WTC11 (cell line): ENCODE measurements around the gene SUPT5H. TPM values are rescaled to one million over a fixed set of nuclear protein-coding genes. Genes with fewer than 3 reads are reported as not detected.

Experiments used
- AR ChIP-seq: fragments of 250-450 bp; sonication (Bioruptor Pico); IDR thresholded peaks from 2 replicates; pipeline ENCODE4 v1.9.0; 2021; ENCODE audit warnings: mild to moderate bottlenecking
- CBFB ChIP-seq: sonication (generic); formaldehyde crosslinking; IDR thresholded peaks from 2 replicates; pipeline ENCODE4 v1.8.1; 2022; ENCODE audit warnings: mild to moderate bottlenecking, low read depth, missing genetic modification reagents
- FOXP1 ChIP-seq: sonication (generic); formaldehyde crosslinking; IDR thresholded peaks from 2 replicates; pipeline ENCODE4 v1.8.0; 2022; ENCODE audit warnings: missing genetic modification reagents, mild to moderate bottlenecking, moderate library complexity, borderline replicate concordance
- GABPB1 ChIP-seq: sonication (generic); formaldehyde crosslinking; IDR thresholded peaks from 2 replicates; pipeline ENCODE4 v1.8.1; 2023; ENCODE audit warnings: mild to moderate bottlenecking, missing genetic modification reagents
- MAX ChIP-seq: sonication (generic); formaldehyde crosslinking; IDR thresholded peaks from 2 replicates; pipeline ENCODE4 v1.8.0; 2022; ENCODE audit warnings: mild to moderate bottlenecking, missing genetic modification reagents
- NR1H2 ChIP-seq: sonication (generic); formaldehyde crosslinking; IDR thresholded peaks from 2 replicates; pipeline ENCODE4 v1.9.0; 2021; ENCODE audit warnings: mild to moderate bottlenecking, moderate library complexity, missing genetic modification reagents
- NR2C2 ChIP-seq: sonication (generic); formaldehyde crosslinking; IDR thresholded peaks from 2 replicates; pipeline ENCODE4 v1.8.0; 2022; ENCODE audit warnings: mild to moderate bottlenecking, missing genetic modification reagents
- PREB ChIP-seq: sonication (generic); formaldehyde crosslinking; IDR thresholded peaks from 2 replicates; pipeline ENCODE4 v1.8.1; 2022; ENCODE audit warnings: mild to moderate bottlenecking, missing genetic modification reagents, moderate library complexity, borderline replicate concordance
- RELA ChIP-seq: sonication (generic); formaldehyde crosslinking; IDR thresholded peaks from 2 replicates; pipeline ENCODE4 v1.8.1; 2022; ENCODE audit warnings: missing genetic modification reagents, mild to moderate bottlenecking, borderline replicate concordance
- SMAD3 ChIP-seq: sonication (generic); formaldehyde crosslinking; IDR thresholded peaks from 2 replicates; pipeline ENCODE4 v1.8.0; 2022; ENCODE audit warnings: missing genetic modification reagents, mild to moderate bottlenecking, borderline replicate concordance
- SMAD4 ChIP-seq: sonication (generic); formaldehyde crosslinking; IDR thresholded peaks from 2 replicates; pipeline ENCODE4 v1.8.0; 2022; ENCODE audit warnings: mild to moderate bottlenecking, missing genetic modification reagents
- SP1 ChIP-seq: sonication (generic); formaldehyde crosslinking; conservative IDR thresholded peaks from 2 replicates; pipeline ENCODE4 v1.8.1; 2022; ENCODE audit warnings: missing genetic modification reagents
- TEAD1 ChIP-seq: sonication (generic); formaldehyde crosslinking; IDR thresholded peaks from 2 replicates; pipeline ENCODE4 v1.8.0; 2022; ENCODE audit warnings: mild to moderate bottlenecking, missing genetic modification reagents
- ZNF317 ChIP-seq: sonication (generic); formaldehyde crosslinking; IDR thresholded peaks from 2 replicates; pipeline ENCODE4 v1.8.1; 2023; ENCODE audit warnings: low read depth, mild to moderate bottlenecking, moderate library complexity, missing genetic modification reagents, borderline replicate concordance
- ZNF532 ChIP-seq: fragments of 250-450 bp; sonication (Bioruptor Pico); IDR thresholded peaks from 2 replicates; pipeline ENCODE4 v1.9.0; 2021; ENCODE audit warnings: mild to moderate bottlenecking, borderline replicate concordance
- total RNA-seq: library from RNA; stranded (reverse); gene quantifications from 3 replicates; pipeline ENCODE4 v1.2.3, GENCODE V29; 2021
- TF ChIP-seq, protein P1 (sequence below): sonication (generic); formaldehyde crosslinking; IDR thresholded peaks from 2 replicates; pipeline ENCODE4 v1.8.0; 2023; ENCODE audit warnings: missing genetic modification reagents, mild to moderate bottlenecking, borderline replicate concordance
- TF ChIP-seq, protein P2 (sequence below): sonication (generic); formaldehyde crosslinking; IDR thresholded peaks from 2 replicates; pipeline ENCODE4 v1.8.1; 2023; ENCODE audit warnings: mild to moderate bottlenecking, missing genetic modification reagents, moderate library complexity
- TF ChIP-seq, protein P3 (sequence below): sonication (generic); formaldehyde crosslinking; IDR thresholded peaks from 2 replicates; pipeline ENCODE4 v1.8.1; 2022; ENCODE audit warnings: mild to moderate bottlenecking, moderate library complexity, missing genetic modification reagents
- TF ChIP-seq, protein P4 (sequence below): sonication (generic); formaldehyde crosslinking; IDR thresholded peaks from 2 replicates; pipeline ENCODE4 v1.8.0; 2022; ENCODE audit warnings: mild to moderate bottlenecking, missing genetic modification reagents

Gene SUPT5H
- total RNA-seq, 1 experiment from 2014 or later: 135 TPM

DNA sequence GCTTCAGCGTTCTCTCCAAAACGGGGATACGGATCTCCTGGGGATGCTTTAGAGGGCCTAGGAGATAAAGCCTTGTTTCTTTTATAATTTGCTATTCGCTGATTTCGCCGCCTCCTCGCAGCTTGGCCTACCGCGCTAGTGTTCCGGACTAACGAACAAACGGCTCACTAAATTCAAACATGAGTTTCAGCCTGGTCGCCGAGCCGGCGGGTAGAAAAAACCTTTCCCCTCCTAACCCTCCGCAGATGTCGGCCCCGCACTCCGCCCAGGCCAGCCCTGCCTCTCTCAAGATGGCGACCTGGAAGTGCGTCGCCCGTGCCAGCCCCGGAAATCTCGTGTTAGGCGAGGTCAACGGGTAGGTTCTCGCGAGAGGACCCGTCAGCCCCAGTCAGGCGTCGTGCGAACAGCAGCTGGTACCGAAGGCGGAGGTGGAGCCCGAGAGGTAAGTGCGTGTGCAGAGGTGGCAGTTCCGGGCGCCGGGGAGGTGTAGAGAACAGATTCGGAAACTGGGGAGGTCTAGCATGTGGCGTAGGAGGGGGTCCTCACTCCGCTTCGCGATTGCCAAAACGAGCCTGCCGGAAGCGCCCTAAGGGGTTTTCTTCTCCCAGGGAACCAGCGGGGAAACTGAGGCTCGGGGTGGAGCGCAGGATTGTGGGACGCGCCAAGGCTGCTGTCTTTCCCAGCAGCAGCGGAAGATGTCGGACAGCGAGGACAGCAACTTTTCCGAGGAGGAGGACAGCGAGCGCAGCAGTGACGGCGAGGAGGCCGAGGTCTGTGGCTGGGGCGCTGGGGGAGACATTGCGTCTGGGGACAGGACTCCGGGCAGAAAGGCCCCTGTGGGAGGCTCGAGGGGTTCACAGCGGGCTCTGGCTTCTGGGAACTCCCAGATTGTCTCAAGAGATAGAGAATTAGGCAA is at the start of gene SUPT5H (continued):
- TF ChIP-seq ZNF532 (CRISPR knock-in tag): 0 out of 2 replicates have a peak, but pooled peaks have one; percentile 41
- no peak for TF ChIP-seq PREB (CRISPR knock-in tag)
- TF ChIP-seq, protein P1, sequence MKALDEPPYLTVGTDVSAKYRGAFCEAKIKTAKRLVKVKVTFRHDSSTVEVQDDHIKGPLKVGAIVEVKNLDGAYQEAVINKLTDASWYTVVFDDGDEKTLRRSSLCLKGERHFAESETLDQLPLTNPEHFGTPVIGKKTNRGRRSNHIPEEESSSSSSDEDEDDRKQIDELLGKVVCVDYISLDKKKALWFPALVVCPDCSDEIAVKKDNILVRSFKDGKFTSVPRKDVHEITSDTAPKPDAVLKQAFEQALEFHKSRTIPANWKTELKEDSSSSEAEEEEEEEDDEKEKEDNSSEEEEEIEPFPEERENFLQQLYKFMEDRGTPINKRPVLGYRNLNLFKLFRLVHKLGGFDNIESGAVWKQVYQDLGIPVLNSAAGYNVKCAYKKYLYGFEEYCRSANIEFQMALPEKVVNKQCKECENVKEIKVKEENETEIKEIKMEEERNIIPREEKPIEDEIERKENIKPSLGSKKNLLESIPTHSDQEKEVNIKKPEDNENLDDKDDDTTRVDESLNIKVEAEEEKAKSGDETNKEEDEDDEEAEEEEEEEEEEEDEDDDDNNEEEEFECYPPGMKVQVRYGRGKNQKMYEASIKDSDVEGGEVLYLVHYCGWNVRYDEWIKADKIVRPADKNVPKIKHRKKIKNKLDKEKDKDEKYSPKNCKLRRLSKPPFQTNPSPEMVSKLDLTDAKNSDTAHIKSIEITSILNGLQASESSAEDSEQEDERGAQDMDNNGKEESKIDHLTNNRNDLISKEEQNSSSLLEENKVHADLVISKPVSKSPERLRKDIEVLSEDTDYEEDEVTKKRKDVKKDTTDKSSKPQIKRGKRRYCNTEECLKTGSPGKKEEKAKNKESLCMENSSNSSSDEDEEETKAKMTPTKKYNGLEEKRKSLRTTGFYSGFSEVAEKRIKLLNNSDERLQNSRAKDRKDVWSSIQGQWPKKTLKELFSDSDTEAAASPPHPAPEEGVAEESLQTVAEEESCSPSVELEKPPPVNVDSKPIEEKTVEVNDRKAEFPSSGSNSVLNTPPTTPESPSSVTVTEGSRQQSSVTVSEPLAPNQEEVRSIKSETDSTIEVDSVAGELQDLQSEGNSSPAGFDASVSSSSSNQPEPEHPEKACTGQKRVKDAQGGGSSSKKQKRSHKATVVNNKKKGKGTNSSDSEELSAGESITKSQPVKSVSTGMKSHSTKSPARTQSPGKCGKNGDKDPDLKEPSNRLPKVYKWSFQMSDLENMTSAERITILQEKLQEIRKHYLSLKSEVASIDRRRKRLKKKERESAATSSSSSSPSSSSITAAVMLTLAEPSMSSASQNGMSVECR: peak; percentile 38; the same call in 1 of the 2 replicates
- peak; percentile 67; the same call in 1 of the 2 replicates for TF ChIP-seq FOXP1 (CRISPR knock-in tag)
- TF ChIP-seq, protein P2, sequence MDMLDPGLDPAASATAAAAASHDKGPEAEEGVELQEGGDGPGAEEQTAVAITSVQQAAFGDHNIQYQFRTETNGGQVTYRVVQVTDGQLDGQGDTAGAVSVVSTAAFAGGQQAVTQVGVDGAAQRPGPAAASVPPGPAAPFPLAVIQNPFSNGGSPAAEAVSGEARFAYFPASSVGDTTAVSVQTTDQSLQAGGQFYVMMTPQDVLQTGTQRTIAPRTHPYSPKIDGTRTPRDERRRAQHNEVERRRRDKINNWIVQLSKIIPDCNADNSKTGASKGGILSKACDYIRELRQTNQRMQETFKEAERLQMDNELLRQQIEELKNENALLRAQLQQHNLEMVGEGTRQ (CRISPR knock-in tag): peak; percentile 67
- TF ChIP-seq CBFB (CRISPR knock-in tag): no peak
- TF ChIP-seq, protein P3, sequence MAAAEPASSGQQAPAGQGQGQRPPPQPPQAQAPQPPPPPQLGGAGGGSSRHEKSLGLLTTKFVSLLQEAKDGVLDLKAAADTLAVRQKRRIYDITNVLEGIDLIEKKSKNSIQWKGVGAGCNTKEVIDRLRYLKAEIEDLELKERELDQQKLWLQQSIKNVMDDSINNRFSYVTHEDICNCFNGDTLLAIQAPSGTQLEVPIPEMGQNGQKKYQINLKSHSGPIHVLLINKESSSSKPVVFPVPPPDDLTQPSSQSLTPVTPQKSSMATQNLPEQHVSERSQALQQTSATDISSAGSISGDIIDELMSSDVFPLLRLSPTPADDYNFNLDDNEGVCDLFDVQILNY (CRISPR knock-in tag): 0 out of 2 replicates have a peak, but pooled peaks have one; percentile 45
- no peak for TF ChIP-seq NR1H2 (CRISPR knock-in tag)
- TF ChIP-seq, protein P4, sequence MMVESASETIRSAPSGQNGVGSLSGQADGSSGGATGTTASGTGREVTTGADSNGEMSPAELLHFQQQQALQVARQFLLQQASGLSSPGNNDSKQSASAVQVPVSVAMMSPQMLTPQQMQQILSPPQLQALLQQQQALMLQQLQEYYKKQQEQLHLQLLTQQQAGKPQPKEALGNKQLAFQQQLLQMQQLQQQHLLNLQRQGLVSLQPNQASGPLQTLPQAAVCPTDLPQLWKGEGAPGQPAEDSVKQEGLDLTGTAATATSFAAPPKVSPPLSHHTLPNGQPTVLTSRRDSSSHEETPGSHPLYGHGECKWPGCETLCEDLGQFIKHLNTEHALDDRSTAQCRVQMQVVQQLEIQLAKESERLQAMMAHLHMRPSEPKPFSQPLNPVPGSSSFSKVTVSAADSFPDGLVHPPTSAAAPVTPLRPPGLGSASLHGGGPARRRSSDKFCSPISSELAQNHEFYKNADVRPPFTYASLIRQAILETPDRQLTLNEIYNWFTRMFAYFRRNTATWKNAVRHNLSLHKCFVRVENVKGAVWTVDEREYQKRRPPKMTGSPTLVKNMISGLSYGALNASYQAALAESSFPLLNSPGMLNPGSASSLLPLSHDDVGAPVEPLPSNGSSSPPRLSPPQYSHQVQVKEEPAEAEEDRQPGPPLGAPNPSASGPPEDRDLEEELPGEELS (CRISPR knock-in tag): peak; percentile 91
- no peak for TF ChIP-seq SMAD4
- 0 out of 2 replicates have a peak, but pooled peaks have one; percentile 72 for TF ChIP-seq TEAD1 (CRISPR knock-in tag)
- 0 out of 2 replicates have a peak, but pooled peaks have one; percentile 48 for TF ChIP-seq SMAD3 (CRISPR knock-in tag)
- peak; percentile 71 for TF ChIP-seq GABPB1 (CRISPR knock-in tag)
- peak; percentile 73 for TF ChIP-seq SP1
- peak; percentile 77 for TF ChIP-seq NR2C2
- TF ChIP-seq RELA (CRISPR knock-in tag): peak; percentile 43; the same call in 1 of the 2 replicates
- TF ChIP-seq ZNF317 (CRISPR knock-in tag): peak; percentile 39; the same call in 1 of the 2 replicates
- peak; percentile 96 for TF ChIP-seq MAX (CRISPR knock-in tag)
- TF ChIP-seq AR (CRISPR knock-in tag): no peak
